PFSK-1 (cell line): ENCODE measurements around the gene HBA1.

Experiments used
- FOXP2 ChIP-seq: optimal IDR thresholded peaks from 2 replicates; pipeline ENCODE3; 2011; ENCODE audit warnings: borderline replicate concordance, control low read depth, inconsistent platforms; ENCODE audit not compliant: insufficient read depth; ENCODE audit errors: extremely low read length, extremely low read depth
- POLR2AphosphoS5 ChIP-seq: IDR thresholded peaks from 2 replicates; pipeline ENCODE4 v1.6.1; 2012; ENCODE audit warnings: low read depth, mild to moderate bottlenecking, control low read depth, low read length, moderate library complexity
- REST ChIP-seq, 2 experiments: IDR thresholded peaks; 2 replicates each; pipeline versions ENCODE4 v1.6.1 to v1.8.0; 2011 to 2012; ENCODE audit warnings: low read depth in 2 of 2, low read length in 2 of 2, control low read depth in 1 of 2, inconsistent platforms in 1 of 2, mild to moderate bottlenecking in 1 of 2, moderate library complexity in 1 of 2; ENCODE audit not compliant: insufficient read depth in 1 of 2
- SIN3A ChIP-seq: IDR thresholded peaks from 2 replicates; pipeline ENCODE4 v1.6.1; 2012; ENCODE audit warnings: mild to moderate bottlenecking, low read length, moderate library complexity, borderline replicate concordance; ENCODE audit not compliant: insufficient read depth
- TAF1 ChIP-seq: IDR thresholded peaks from 2 replicates; pipeline ENCODE4 v1.6.1; 2012; ENCODE audit warnings: low read length, control low read depth, borderline replicate concordance; ENCODE audit not compliant: insufficient read depth

HBA1 gene

GRCh38 chr16:181565-182021, 5.1 kb downstream of the HBA1 start:
- TF ChIP-seq POLR2AphosphoS5: no peak
- TF ChIP-seq REST (IDR thresholded peaks at IDR 0.05; ENCODE audit: insufficient read depth in 1 of 2, low read depth in 2 of 2, low read length in 2 of 2): 0 out of 4 replicates have a peak, but pooled peaks of 1 of the 2 experiments have one; percentile 39
- 0 out of 2 replicates have a peak, but pooled peaks have one; percentile 20 for TF ChIP-seq TAF1
- TF ChIP-seq FOXP2: no peak

- 0 out of 2 replicates have a peak, but pooled peaks have one; percentile 24 for TF ChIP-seq POLR2AphosphoS5
- no peak for TF ChIP-seq REST (IDR thresholded peaks at IDR 0.05; ENCODE audit: insufficient read depth in 1 of 2, low read depth in 2 of 2, low read length in 2 of 2)
Measured at GRCh38 chr16:183005-183404, 6.5 kb downstream of the HBA1 start.

GRCh38 chr16:185213-185612, 8.7 kb downstream of the HBA1 start:
- TF ChIP-seq FOXP2: no peak

GRCh38 chr16:185691-186090, 9.2 kb downstream of the HBA1 start:
- no peak for TF ChIP-seq REST (IDR thresholded peaks at IDR 0.05; ENCODE audit: insufficient read depth in 1 of 2, low read depth in 2 of 2, low read length in 2 of 2)
- TF ChIP-seq FOXP2: no peak
- no peak for TF ChIP-seq TAF1
- no peak for TF ChIP-seq POLR2AphosphoS5
- TF ChIP-seq SIN3A: no peak

- TF ChIP-seq REST (IDR thresholded peaks at IDR 0.05; ENCODE audit: insufficient read depth in 1 of 2, low read depth in 2 of 2, low read length in 2 of 2) (no peak), FOXP2 (no peak), SIN3A (no peak), POLR2AphosphoS5 (no peak), TAF1 (no peak)
Measured at GRCh38 chr16:187330-187729, 10.8 kb downstream of the HBA1 start.
